GM18858 (cell line): ENCODE data around the gene GHRHR.

ENCODE experiments used
- ATAC-seq: cut with Tn5 transposase; IDR thresholded peaks from one replicate; pipeline ENCODE4 v1.9.1; 2021; ENCODE audit not compliant: unreplicated experiment

GHRHR gene

GRCh38 chr7:30963842-30964241 is at the start of gene GHRHR:
GHRHR (plus strand) TSS chr7:30963953; CDS start chr7:30964069, 116 bp downstream.
- no peak for ATAC-seq

GRCh38 chr7:30914596-30914995 is 49.2 kb upstream of the GHRHR start:
- ATAC-seq: no peak

- no peak for ATAC-seq
Observed at GRCh38 chr7:30915005-30915601, 48.6 kb upstream of the GHRHR start.

- ATAC-seq: no peak
Observed at GRCh38 chr7:30915751-30916150, 48.0 kb upstream of the GHRHR start.

- no peak for ATAC-seq
Observed at GRCh38 chr7:30916255-30916654, 47.5 kb upstream of the GHRHR start.

GRCh38 chr7:30916767-30917166 is 47.0 kb upstream of the GHRHR start:
- ATAC-seq: no peak

GRCh38 chr7:30917216-30917893 is 46.4 kb upstream of the GHRHR start:
- ATAC-seq: no peak

- no peak for ATAC-seq
Observed at GRCh38 chr7:30918676-30919075, 45.1 kb upstream of the GHRHR start.

GRCh38 chr7:30920021-30920583 is 43.7 kb upstream of the GHRHR start:
- no peak for ATAC-seq

GRCh38 chr7:30920584-30921539 is 42.9 kb upstream of the GHRHR start:
- ATAC-seq: no peak

- ATAC-seq: no peak
Observed at GRCh38 chr7:30921540-30922401, 42.0 kb upstream of the GHRHR start.

GRCh38 chr7:30922596-30922995 is 41.2 kb upstream of the GHRHR start:
- ATAC-seq: no peak

GRCh38 chr7:30923009-30923773 is 40.6 kb upstream of the GHRHR start:
- ATAC-seq: no peak

GRCh38 chr7:30923774-30924413 is 39.9 kb upstream of the GHRHR start:
- ATAC-seq: no peak

- ATAC-seq: no peak
Observed at GRCh38 chr7:30924624-30925023, 39.1 kb upstream of the GHRHR start.

GRCh38 chr7:30925117-30925516 is 38.6 kb upstream of the GHRHR start:
- ATAC-seq: no peak

GRCh38 chr7:30925913-30926312 is 37.8 kb upstream of the GHRHR start:
- ATAC-seq: no peak

GRCh38 chr7:30926313-30926712 is 37.4 kb upstream of the GHRHR start:
- no peak for ATAC-seq

- no peak for ATAC-seq
Observed at GRCh38 chr7:30927040-30927439, 36.7 kb upstream of the GHRHR start.
